CD4-positive, alpha-beta T cell treated with Interleukin-6 at 100 ng/mL for 8 hours (primary cell): Measurements from ENCODE around the gene FCGBP.
"Not testable (repeated sequence)": the region's sequence is repeated elsewhere in the genome, so short reads cannot be mapped to it uniquely, and the experiment has no call there.

ENCODE experiments used
- DNase-seq: peaks from one replicate; pipeline ENCODE4 v3.0.0-alpha.2; 2020; ENCODE audit warnings: mixed read lengths, low spot score

The FCGBP gene

DNA sequence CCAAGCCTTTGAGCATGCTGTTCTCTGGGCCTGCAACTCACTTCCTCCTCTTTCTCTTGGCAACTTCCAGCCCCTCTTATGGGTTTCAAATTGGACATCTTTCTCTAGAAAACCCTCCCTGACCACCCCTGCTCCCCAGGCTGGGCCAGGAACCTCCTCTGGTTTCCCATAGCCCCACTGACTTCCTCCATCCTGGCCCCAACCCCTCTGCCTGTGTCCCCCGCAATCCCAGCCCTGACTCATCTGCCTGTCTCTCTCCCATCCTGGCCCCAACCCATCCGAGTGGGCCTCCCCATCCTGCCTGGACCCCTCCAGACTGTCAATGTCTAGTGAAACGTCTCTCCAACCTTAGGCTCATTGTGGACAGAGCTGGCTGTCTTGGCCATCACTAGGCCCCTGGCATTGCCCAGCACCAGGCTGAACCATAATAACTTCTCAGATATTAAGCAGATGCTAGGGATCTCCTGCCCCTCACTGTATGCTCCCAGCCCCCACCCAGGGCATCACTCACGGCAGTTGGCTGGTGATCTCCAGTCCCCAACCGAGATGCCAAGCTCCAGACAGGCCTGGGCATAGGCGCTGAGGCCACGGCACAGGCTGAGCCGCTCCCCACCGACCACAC is 16.8 kb downstream of the FCGBP start:
- DNase-seq: no peak

DNA sequence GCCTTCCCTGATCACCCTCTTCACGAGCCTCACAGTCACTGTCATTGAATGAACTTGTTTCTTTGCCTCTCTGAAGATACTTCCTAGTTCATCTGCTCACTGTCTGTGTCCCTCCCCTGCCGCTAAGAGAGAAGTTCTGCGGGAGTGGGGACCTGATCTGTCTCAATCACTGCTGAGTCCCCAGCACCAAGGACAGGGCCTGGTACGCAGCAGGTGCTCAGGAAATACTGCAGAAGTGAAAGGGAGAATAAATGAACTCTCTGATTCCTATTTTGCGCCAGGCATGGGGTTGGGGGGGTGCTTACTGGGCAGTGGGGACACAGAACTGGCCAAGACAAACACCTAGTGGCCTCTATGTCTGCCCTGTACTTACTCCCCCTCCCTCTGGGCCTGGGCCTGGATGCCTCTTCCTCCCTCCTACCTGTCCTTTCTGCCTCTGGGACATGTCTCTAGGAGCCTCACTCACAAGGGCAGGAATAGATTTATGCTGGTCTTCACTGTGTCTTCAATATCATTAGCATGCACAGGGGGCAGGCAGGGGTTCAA is 17.5 kb downstream of the FCGBP start:
- no peak for DNase-seq

DNA sequence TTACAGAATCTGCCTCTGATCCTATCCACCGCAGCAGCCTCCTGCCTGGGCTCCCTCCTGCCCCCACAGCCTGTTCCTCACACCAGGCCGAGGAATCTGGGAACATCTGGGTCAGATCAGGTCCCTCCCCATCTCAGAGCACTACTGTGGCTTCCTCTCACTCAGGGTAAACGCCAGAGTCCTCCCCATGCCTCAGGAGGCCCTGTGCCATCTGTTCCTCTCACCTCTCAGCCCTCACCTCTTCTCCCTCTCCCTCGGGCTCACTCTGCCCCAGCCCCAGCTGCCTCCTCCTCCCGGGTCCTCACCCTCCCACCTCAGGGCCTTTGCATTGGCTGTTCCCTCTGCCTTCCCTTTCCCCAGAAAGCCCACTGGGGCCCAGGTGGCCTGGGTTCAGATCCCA is 18.2 kb downstream of the FCGBP start:
- DNase-seq: no peak

DNA sequence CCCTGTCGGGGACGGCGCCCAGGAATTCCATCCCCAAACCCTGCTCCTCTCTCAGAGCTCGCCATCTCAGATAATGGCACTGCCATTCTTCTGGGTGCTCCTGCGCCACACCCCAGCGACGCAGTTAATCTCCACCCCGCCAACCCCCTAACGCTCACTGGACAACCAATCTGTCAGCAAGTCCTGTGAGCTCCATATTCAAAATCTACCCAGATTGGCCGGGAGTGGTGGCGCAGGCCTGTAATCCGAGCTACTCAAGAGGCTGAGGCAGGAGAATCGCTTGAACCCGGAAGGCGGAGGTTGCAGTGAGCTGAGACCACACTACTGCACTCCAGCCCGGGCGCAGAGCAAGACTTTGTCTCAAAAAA is 18.6 kb downstream of the FCGBP start:
- no peak for DNase-seq

DNA sequence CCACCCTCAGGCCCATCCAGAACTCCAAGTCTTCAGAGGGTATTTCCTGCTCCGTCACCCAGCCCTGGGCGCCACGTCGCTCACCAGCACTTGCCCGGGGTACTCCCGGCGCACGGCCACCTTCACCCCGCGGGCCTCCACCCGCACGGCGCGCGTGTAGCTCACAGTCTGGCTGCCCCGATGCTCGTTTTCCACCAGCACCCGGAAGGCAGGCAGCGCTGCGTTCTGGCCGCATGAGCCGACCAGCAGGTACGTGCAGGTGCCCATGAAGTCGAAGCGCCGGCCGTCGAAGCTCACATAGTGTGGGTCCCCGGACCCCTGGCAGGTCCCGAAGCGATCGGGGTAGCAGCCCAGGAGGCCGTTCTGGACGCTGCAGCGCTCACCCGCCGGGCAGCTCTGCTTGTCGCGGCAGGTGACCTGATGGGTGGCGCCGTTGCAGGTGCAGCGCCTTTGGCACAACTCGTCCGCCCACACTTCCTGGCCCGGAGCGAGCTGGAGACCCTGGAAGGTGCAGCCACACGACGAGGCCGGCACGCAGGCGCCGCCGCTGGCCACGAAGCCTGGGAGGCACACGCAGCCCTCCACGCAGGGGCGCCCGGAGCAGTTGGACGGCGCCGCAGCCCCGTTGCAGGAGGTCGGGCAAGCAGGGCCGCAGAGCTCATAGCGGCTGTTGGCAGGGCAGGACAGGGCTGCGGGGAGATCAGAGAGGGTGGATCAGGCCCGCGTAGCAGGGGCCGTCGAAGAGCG is 19.2 kb downstream of the FCGBP start:
- DNase-seq: no peak

DNA sequence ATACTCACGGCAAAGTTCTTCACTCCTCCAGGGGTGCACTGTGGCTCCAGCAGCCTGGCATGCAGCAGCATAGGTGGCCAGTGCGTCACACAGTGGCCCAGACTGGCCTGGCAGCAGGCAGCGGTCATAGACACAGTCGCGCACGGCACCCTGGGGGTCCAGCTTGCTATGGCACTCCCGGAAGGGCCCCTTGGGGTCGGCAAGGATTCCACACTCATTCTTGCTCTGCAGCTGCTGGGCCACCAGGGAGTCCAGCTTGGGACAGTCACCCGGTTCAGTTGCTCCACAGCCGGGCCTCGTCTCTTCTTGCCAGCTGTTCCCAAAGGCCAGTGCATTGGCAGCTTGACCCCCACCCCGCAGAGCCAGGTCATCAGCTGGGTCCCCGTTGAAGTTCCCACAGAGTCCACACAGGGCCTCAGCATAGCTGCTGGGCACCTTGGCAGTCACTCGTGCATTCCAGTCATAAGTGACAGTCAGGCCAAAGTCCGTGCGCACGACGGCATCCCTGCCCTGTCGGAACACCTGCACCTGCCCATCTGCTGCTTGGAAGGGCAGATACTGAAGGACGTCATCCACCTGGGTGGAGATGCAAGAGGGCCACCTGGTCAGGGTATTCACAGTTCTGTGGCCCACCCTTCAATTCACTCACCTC is 20.6 kb downstream of the FCGBP start:
- no peak for DNase-seq

DNA sequence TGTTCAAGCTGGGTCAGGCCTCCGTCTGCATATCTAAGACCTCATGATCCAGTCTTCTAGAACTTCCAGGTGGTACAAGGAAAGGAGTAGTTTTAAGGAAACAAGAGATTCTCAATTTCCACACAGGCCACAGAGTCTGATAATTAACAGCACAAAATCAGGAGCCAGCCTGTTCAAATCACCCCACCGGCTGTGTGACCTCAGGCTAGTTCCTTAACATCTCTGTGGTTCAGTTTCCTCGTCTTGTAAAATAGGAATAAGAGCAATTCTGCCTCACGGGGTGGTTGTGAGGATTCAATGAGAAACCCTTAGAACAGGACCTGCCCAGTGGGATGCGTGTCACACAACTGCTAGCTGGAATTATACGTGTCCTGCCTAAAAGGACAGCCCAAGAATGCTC is 25.6 kb downstream of the FCGBP start:
- no peak for DNase-seq

DNA sequence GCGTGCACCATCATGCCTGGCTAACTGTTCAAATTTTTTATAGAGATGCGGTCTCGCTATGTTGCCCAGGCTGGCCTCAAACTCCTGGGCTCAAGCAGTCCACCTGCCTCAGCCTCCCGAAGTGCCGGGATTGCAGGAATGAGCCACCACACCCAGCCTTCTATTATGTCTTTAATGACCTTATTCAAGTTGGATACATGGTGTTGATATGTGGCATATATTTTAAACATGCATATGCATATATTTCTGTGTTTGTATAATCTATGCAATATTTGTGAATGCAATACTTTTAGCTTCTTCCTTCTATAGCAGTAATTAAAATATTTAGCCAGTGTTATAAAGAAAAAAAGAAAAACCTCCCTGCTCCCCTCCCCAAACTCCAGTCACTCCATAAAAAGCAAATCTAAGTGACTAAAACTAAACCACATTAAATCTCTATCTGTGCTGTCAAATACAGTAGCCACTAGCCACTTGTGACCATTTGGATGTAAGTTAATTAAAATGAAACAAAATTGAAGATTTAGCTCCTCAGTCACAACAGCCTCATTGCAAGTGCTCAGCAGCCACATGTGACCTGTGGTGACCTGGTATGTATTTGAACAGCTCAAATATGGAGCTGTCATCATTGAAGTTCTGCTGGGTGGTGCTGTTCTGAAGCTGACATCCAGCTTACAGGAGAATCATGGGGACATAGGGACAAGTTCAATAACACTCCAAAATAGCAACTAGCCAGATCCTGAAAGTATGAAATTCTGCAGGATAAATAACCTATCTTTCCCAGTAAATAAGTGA is 27.4 kb downstream of the FCGBP start:
- DNase-seq: no peak

DNA sequence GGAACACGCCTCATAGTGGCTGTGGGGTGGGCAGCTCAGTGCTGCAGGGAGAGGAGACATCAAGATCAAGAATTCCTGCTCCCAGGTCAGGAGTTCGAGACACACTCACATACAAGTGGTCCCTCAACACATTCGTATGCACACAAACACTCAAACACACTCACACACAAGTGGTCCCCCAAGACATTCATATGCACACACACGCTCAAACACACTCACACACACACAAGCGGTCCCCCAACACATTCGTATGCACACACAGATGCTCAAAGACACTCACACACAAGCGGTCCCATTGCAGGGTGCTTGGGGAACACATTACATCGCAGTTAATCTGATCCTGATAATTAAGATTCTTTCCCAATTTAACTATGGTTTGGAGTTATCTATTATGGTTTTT is 28.2 kb downstream of the FCGBP start:
- no peak for DNase-seq

DNA sequence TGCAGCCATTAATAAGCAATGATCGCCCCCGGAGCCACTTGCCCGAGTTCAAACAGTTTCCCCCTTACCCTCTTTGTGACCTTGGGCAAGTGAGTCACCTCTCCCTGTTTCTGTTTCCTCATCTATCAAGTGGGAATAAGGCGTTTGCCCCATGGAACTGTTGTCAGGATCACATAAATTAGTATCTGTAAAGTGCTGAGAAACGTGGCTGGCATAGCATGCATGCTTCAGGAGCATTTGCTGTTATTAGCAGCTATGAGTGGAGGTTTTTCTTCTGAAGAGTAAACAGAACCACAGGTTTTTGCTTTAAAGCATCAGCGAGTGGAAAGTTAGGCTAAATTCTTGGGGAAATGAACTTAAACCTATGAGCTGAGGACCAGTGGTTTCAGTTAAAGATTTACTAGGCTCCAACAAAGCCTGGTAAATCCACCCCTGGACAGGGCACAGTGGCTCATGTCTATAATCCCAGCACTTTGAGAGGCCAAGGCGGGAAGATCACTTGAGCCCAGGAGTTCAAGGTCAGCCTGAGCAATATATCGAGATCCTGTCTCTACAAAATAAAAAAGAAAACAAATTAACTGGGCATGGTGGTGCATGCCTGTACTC is 30.8 kb downstream of the FCGBP start:
- not testable (repeated sequence) for DNase-seq

DNA sequence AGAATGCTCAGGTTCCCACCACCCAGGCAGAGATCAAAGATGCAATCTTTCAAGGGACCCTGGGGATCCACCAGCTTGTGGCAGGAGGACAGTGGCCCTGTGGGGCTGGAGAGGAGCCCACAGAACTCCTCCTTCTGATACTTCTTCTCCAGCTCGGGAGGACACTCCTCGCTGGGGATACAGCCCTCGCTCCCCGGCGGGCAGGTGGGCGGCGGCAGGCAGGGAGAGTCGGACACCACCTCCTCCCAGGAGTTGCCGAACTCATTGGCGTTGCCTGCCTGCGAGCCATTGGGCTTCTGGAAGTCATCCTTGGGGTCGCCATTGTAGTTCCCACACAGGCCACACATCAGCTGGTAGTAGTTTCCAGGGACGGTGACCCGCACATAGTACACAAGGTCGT is 32.1 kb downstream of the FCGBP start:
- DNase-seq: not testable (repeated sequence)

DNA sequence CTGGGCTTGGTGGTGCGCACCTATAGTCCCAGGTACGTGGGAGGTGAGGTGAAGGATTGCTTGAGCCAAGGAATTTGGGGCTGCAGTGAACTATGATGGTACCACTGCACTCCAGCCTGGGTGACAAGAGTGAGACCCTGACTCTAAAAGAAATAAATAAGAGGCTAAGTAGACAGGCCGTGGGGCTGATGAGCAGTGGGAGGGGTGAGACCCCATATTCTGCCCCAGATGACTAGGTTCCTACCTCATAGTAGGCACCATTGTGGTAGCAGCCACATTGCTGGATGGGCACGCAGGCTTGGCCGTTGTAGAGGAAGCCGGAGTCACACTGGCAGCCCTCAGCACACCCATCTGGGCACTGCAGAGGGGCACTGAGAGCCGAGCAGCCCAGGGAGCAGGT is 32.8 kb downstream of the FCGBP start:
- not testable (repeated sequence) for DNase-seq

DNA sequence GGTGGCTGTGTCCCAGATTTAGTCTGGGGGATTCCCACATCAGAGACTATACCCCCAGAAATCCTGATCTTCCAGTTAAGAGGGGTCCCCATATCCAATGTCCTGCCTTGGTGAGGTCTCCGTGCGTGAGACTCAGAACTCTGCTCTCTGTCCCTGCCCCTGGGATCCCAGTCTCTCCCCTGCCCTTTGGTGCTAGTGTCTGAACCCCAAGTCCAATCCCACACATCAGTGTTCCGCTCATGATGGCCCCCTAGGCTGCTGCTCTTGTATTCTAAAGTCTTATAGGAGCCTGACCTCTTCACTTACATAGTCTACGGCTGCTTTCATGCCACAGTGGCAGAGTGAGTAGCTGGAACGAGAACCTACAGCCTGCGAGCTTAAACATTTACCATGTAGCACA is 35.6 kb downstream of the FCGBP start:
- not testable (repeated sequence) for DNase-seq

DNA sequence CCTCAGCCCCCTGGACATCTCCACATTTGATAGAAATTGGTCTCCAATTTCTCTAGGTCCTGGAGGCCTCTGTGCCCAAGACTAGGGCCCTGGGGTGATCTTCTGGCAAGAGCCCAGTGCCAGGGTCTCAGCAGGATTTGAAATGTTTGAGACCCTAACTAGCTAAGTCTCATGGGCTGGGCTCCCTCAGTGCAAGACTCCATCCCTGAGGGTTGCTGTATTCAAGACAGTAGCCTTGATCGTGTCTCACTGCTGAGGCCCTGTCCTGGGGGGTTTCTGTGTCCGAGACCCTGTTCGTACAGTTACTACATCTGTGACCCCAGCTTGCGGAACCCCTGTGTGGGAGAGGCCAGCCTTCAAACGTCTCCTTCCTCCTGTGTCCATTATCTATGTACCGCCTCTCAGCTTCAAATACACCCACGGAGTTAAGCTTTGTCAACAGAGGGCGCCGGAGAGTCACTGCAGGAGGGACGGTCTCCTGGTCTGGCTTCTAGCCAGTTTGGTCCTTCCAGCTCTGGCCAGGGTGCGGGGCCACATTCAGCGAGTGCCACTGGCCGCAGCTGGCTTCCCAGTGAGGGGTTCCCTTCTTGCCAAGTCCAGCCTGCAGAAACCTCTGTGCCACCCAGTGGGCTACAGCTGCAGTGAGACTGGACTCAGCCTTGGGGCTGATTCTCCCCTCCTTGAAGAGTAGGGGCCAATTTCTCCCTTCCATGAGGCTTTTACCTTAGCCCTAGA is 36.8 kb downstream of the FCGBP start:
- DNase-seq: peak; percentile 43

DNA sequence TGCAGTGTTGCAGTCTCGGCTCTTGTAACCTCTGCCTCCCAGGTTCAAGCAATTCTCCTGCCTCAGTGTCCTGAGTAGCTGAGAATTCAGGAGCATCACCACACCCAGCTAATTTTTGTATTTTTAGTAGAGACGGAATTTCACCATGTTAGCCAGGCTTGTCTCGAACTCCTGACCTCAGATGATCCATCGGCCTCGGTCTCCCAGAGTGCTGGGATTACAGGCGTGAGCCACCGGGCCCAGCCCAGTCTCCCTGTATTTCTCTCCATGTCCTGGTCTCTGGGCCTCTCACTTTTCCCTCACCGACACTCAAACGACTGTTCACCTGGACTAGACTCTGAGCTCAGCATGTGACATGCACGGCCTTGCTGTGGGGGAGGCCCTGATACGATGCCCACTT is 39.3 kb downstream of the FCGBP start:
- not testable (repeated sequence) for DNase-seq

DNA sequence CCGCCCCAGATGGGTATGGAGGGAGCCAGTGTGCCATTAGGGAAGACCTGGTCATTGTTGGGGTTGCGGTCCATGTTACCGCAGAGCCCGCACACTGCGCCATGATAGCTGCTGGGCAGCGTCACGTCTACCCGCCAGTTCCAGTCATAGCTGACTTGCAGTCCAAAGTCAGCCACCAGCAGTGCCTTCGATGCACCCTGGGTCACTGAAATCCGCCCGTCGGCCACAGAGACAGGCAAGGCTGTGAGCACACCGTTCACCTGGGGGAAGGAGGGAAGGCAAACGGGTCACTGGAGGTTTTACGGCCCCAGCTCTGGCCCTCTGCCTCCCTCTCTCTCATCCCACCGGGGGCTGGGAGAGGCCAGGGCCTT is 40.2 kb downstream of the FCGBP start:
- not testable (repeated sequence) for DNase-seq

DNA sequence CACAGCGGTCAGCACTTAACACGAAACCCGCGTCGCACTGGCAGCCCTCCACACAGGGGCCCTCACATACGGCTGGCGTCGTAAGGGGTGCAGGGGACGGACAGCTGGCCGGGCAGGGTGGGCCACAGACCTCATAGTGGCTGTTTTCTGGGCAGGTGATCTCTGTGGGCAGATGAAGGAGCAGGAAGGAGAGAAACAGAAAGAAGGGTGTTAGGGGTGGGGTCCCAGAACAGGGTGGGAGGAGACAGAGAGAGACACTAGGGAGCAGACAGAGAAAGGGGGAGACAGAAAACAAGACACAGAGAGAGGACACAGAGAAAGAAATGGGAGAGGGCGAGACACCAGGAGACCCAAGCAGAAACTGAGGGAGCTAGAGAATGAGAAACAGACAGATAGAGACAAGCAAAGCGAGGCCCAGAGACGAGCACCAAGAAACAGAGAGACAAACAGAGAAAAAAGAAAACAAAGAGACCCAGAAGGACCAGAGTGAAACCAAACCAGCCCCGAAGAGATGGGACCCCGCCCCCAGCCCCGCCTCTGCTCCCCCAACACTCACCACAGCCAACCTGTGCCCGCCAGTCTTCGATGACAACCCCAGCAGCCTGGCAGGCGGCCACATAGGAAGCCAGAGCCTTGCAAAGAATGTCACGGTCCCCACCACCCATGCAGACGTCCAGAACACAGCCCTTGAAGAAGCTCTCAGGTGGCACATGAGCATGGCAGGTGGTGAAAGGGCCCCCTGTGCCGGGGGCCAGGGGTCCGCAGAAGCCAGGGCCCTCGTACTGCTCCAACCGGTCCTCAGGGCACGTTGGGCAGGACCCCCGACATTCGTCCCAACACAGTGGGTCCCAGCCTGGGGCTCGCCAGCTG is 40.8 kb downstream of the FCGBP start:
- DNase-seq: peak; percentile 1

DNA sequence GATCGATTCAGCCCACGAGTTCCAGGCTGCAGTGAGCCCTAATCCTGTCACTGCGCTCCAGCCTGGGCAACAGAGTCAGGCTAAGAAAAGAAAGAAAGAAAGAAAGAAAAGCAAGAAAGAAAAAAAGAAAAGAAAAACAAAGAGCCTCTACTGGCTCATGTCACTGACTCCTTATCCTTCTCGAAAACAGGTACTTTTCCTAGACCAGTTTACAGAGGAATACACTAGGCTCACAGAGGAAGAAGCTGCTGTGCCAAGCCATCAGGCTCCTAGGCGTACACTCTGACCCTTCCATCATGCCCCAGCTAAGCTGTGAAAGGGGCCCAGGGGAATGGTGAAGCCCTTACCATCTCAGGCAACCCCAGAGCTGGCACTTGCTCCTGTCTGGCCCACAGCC is 41.9 kb downstream of the FCGBP start:
- DNase-seq: not testable (repeated sequence)

DNA sequence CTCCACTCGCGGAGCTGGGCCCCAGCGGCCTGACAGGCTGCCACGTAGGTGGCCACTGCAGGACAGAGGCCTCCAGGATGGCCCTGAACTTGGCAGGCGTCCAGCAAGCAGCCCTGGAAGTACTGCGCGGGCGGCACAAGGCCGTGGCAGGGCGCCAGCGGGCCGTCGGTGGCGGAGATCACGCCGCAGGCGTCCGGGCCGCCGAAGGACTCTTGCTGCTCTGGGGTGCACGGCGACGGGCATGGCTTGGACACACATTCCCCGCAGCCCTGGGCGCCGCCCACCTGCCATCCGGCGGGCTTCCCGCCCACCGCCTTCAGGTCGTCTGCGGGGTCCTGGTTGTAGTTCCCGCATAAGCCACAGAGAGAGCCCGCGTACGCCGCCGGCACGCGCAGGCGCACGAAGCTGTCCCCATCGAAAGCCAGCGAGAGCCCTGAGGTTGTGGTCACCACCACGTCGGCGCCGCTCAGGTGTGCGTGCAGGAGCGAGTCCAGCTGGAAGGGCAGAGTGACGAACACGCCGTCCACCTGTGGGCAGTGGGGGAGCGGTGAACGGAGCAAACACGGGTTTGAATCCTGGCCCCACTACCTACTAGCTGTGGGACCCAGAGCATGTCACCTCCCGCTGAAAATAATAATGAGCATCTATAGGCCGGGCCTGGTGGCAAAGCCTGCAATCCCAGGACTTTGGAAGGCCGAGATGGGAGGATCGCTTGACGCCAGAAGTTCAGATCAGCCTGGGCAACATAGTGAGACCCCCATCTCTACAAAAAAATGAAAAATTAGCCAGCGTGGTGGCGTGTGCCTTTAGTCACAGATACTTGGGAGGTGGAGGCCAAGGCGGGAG is 42.6 kb downstream of the FCGBP start:
- DNase-seq: not testable (repeated sequence)
